ENCODE data around the gene ZNF160. TPM values are rescaled to one million over a fixed set of nuclear protein-coding genes. Genes with fewer than 3 reads are reported as not detected.
A peak's percentile ranks its signal among the peaks of the same experiment; 100 is the strongest.

ZNF160 gene
- total and polyA plus RNA-seq, 2 of the 4 experiments (the other 2 are of a cell fraction): 22.6 to 26.9 TPM

DNA sequence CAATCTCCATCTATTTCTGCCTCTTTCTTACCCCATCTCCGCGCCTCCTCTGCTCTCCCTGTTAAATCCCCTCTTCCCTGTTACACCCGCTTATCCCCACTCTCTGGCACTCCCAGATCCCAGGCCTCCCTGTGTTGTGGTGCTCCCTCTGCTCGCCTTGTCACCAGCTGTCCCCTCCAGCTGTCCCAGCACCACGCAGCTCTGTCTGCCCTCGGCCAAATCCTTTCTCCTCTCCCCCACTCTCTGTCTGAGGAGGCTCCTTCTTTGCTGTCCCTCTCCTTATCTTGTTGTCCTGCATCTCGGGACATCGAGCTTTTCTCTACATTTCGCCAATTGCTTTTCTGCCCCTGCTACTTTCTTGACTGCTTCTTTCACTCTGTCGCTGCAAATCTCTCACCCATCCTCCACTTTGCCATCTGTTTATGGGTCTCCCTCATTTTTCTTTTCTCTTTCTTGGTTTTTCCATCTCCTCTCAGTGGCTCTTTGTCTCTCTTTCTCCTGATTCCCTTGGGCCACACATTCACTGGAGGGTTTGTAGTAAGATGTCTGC is 941 bp downstream of the ZNF160 start:
- Histone ChIP-seq H3K9ac (ENCODE audit: low read depth, low read length) (peak overlapping the region; percentile 79), H3K36me3 (ENCODE audit: control insufficient read depth, insufficient read depth, low read length) (peaks cover 12% of the 10 kb centered on the region), H4K91ac (ENCODE audit: insufficient read depth, low read depth, low read length) (peak overlapping the region; percentile 94; the same call in 1 of the 2 replicates), H4K5ac (ENCODE audit: low read depth, low read length) (no peak overlapping the region; the same call in 1 of the 2 replicates), H4K20me1 (ENCODE audit: insufficient read depth, low read length) (peaks cover 29% of the 10 kb centered on the region), H3K4me2 (ENCODE audit: low read depth, low read length) (peak overlapping the region; percentile 95), H3K4ac (ENCODE audit: low read depth, low read length) (peak overlapping the region; percentile 33; the same call in 1 of the 2 replicates), H2BK5ac (ENCODE audit: low read depth, low read length, poor library complexity, severe bottlenecking) (peak overlapping the region; percentile 89), H3K9me1 (ENCODE audit: insufficient read depth, low read length) (peaks cover 2% of the 10 kb centered on the region; the same call in 1 of the 2 replicates), H3K27me3 (ENCODE audit: control insufficient read depth, insufficient read depth, low read length) (no peaks in the 10 kb centered on the region), H3K79me1 (ENCODE audit: low read depth in 1 of 2, low read length in 2 of 2) (peaks cover 17 to 40% of the 10 kb centered on the region in 2 experiments), H3K4me3 (ENCODE audit: insufficient read depth, low read depth, low read length) (peak overlapping the region; percentile 70), H2BK20ac (ENCODE audit: low read depth, low read length) (no peak overlapping the region), H2AFZ (replicated peaks; ENCODE audit: low read length, poor library complexity) (peak overlapping the region; percentile 96), H3K14ac (replicated peaks; ENCODE audit: low read depth, low read length) (peak overlapping the region; percentile 6), H2BK15ac (ENCODE audit: low read depth, low read length) (no peak overlapping the region), H3K18ac (ENCODE audit: low read depth, low read length) (no peak overlapping the region), H2AK5ac (ENCODE audit: low read depth, low read length) (peak overlapping the region; percentile 6), H2BK120ac (ENCODE audit: low read depth, low read length) (no peak overlapping the region), H3K4me1 (ENCODE audit: control insufficient read depth, insufficient read depth, low read length) (no peaks in the 10 kb centered on the region), H3K23ac (ENCODE audit: low read depth, low read length) (peak overlapping the region; percentile 65), H3K27ac (ENCODE audit: insufficient read depth, low read length) (peak overlapping the region; percentile 87), H2AK9ac (replicated peaks; ENCODE audit: low read depth, low read length, poor library complexity) (peak overlapping the region; percentile 97), H4K8ac (ENCODE audit: low read depth in 2 of 2, low read length in 2 of 2) (peak overlapping the region; percentile 6 to 92; a peak in 2 of 4 replicates), H3K9me3 (ENCODE audit: control insufficient read depth, insufficient read depth, low read length) (no peaks in the 10 kb centered on the region), H3K56ac (ENCODE audit: extremely low read depth, insufficient read depth, low read length) (no peak overlapping the region; the same call in 1 of the 2 replicates)
- TF ChIP-seq SMC3 (IDR thresholded peaks at IDR 0.05; ENCODE audit: low read depth, low read length) (no peak), NFE2L2 (IDR thresholded peaks at IDR 0.05; ENCODE audit: low read depth, low read length) (no peak)
- ATAC-seq (ENCODE audit: low read depth) (no peak), DNase-seq (no peak)
- CTCF ChIA-PET: no interaction called here
- 3% methylated on average over 6 of the region's 10 CpGs; no CpG with 5 or more reads in 1 of the 2 experiments for WGBS, 2 experiments (ENCODE audit: extremely low coverage in 2 of 2, insufficient read length in 1 of 2)
- in situ Hi-C loops (cut with MboI; ENCODE audit: low sequenced_read_pairs): no loop called here
- dilution Hi-C loops (cut with HindIII; ENCODE audit: low sequenced_read_pairs, unreplicated experiment): no loop called here
- POLR2A ChIA-PET (ENCODE audit: unreplicated experiment): no interaction called here
- intact Hi-C loops (cut with micrococcal nuclease): loop anchor here (1.0 to 2.0 kb wide), 4 partner anchors 29 to 205 kb away; partner anchors contain the start of genes ZNF320 and ZNF347
- BruUV-seq (replicated peaks): no TSS peak
